ENCODE data around the gene CSAG2.
"Not testable (repeated sequence)": the region's sequence is repeated elsewhere in the genome, so short reads cannot be mapped to it uniquely, and the experiment has no call there.

The CSAG2 gene

DNA sequence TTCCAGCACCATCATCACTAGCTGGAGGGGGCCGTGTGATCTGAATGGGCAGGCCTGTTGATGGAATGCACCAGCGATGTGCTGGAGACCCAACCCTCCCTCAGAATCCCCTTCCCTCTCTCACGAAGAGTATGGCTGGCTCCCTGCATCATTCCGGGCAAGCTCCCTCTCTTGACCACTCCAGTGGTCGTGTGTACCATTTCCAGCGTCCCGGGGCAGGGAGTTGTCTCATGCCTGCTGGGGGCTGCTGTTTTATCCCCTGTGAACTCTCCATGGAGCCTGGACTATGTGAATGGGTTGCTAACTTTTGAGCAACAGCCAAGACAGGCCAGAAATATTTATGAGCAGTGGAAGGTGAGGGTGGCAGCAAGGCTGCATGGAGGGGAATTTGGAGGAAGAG, 16.3 kb upstream of the CSAG2 start:
- Histone ChIP-seq H3K27me3 (ENCODE audit: insufficient read depth, low read length, poor library complexity) (no peaks in the 10 kb centered on the region), H3K79me2 (ENCODE audit: insufficient read depth, low read length) (no peaks in the 10 kb centered on the region), H3K4me2 (ENCODE audit: insufficient read depth, low read length) (no peak overlapping the region), H3K4me3 (ENCODE audit: low read depth in 1 of 2, low read length in 2 of 2) (no peak overlapping the region), H3K9ac (ENCODE audit: low read depth, low read length) (no peak overlapping the region), H2AFZ (ENCODE audit: low read depth, low read length) (no peak overlapping the region), H3K9me3 (ENCODE audit: insufficient read depth, low read length, severe bottlenecking) (no peaks in the 10 kb centered on the region), H3K27ac (ENCODE audit: low read length) (no peak overlapping the region), H3K36me3 (ENCODE audit: insufficient read depth, low read length) (no peaks in the 10 kb centered on the region), H3K4me1 (ENCODE audit: insufficient read depth, low read length) (no peaks in the 10 kb centered on the region), H4K20me1 (ENCODE audit: insufficient read depth, low read length) (no peaks in the 10 kb centered on the region)
- ATAC-seq (ENCODE audit: insufficient read depth, low read depth), result no peak
- TF ChIP-seq EZH2 (IDR thresholded peaks at IDR 0.05; ENCODE audit: borderline replicate concordance, low read depth, low read length, severe bottlenecking), result no peak
- TF ChIP-seq, protein P1, sequence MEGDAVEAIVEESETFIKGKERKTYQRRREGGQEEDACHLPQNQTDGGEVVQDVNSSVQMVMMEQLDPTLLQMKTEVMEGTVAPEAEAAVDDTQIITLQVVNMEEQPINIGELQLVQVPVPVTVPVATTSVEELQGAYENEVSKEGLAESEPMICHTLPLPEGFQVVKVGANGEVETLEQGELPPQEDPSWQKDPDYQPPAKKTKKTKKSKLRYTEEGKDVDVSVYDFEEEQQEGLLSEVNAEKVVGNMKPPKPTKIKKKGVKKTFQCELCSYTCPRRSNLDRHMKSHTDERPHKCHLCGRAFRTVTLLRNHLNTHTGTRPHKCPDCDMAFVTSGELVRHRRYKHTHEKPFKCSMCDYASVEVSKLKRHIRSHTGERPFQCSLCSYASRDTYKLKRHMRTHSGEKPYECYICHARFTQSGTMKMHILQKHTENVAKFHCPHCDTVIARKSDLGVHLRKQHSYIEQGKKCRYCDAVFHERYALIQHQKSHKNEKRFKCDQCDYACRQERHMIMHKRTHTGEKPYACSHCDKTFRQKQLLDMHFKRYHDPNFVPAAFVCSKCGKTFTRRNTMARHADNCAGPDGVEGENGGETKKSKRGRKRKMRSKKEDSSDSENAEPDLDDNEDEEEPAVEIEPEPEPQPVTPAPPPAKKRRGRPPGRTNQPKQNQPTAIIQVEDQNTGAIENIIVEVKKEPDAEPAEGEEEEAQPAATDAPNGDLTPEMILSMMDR (IDR thresholded peaks at IDR 0.05; ENCODE audit: borderline replicate concordance, extremely low read depth, low read length, poor library complexity, severe bottlenecking), result no peak
- DNase-seq, result no peak

DNA sequence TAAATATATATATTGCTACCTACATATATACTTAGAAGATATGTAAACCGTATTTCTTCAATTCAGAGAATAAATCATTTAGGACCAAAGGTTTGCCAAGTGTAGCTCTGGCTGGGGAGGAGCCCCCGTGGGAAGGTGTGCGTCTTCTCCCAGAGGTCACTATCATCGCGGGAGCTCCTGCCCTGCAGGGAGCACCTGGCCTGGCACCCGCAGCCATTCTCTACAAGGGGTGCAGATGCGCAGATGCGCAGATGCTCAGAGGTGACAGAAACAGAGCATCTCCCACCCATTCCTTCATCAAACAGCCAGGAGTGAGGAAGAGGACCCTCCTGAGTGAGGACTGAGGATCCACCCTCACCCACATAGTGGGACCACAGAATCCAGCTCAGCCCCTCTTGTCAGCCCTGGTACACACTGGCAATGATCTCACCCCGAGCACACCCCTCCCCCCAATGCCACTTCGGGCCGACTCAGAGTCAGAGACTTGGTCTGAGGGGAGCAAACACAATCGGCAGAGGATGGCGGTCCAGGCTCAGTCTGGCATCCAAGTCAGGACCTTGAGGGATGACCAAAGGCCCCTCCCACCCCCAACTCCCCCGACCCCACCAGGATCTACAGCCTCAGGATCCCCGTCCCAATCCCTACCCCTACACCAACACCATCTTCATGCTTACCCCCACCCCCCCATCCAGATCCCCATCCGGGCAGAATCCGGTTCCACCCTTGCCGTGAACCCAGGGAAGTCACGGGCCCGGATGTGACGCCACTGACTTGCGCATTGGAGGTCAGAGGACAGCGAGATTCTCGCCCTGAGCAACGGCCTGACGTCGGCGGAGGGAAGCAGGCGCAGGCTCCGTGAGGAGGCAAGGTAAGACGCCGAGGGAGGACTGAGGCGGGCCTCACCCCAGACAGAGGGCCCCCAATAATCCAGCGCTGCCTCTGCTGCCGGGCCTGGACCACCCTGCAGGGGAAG, 5.0 kb upstream of the CSAG2 start, which contains the start of gene MAGEA2B:
MAGEA2B (plus strand) TSS at position 814 of the 973 bp plus-strand sequence. CDS start 2,479 bp downstream, outside the sequence.
- H3K27me3 ChIP-seq (ENCODE audit: insufficient read depth, low read length, poor library complexity); ATAC-seq (ENCODE audit: insufficient read depth, low read depth); H3K9me3 ChIP-seq (ENCODE audit: insufficient read depth, low read length, severe bottlenecking); H2AFZ ChIP-seq (ENCODE audit: low read depth, low read length); H3K4me2 ChIP-seq (ENCODE audit: insufficient read depth, low read length); H4K20me1 ChIP-seq (ENCODE audit: insufficient read depth, low read length); H3K9ac ChIP-seq (ENCODE audit: low read depth, low read length); H3K4me1 ChIP-seq (ENCODE audit: insufficient read depth, low read length); H3K36me3 ChIP-seq (ENCODE audit: insufficient read depth, low read length); DNase-seq; H3K27ac ChIP-seq (ENCODE audit: low read length); H3K79me2 ChIP-seq (ENCODE audit: insufficient read depth, low read length); H3K4me3 ChIP-seq (ENCODE audit: low read depth in 1 of 2, low read length in 2 of 2): not testable (repeated sequence)

DNA sequence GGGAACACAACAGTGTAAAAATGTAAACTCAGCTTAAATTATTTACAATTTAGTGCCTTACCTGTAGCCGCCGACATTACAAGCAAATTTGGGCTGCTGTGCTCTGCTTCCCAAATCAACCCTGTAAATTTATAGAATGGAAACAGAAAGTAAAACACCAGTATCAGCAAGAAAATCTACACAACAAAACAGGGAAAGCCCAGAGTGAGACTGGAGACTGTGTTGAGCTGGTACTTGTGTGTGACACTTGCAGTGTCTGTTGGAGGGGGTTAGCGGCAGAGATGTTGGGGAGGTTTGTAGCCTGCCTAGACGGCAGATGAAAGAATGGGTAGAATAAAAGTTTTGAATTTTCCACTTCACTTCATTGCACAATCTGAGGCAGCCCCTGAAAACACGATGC, 4.1 kb upstream of the CSAG2 start:
- H2AFZ ChIP-seq (ENCODE audit: low read depth, low read length); H3K4me1 ChIP-seq (ENCODE audit: insufficient read depth, low read length); H3K4me3 ChIP-seq (ENCODE audit: low read depth in 1 of 2, low read length in 2 of 2); H3K9ac ChIP-seq (ENCODE audit: low read depth, low read length); H3K4me2 ChIP-seq (ENCODE audit: insufficient read depth, low read length); ATAC-seq (ENCODE audit: insufficient read depth, low read depth); H3K79me2 ChIP-seq (ENCODE audit: insufficient read depth, low read length); H3K9me3 ChIP-seq (ENCODE audit: insufficient read depth, low read length, severe bottlenecking); H3K36me3 ChIP-seq (ENCODE audit: insufficient read depth, low read length); H4K20me1 ChIP-seq (ENCODE audit: insufficient read depth, low read length); H3K27me3 ChIP-seq (ENCODE audit: insufficient read depth, low read length, poor library complexity); H3K27ac ChIP-seq (ENCODE audit: low read length); DNase-seq: not testable (repeated sequence)

DNA sequence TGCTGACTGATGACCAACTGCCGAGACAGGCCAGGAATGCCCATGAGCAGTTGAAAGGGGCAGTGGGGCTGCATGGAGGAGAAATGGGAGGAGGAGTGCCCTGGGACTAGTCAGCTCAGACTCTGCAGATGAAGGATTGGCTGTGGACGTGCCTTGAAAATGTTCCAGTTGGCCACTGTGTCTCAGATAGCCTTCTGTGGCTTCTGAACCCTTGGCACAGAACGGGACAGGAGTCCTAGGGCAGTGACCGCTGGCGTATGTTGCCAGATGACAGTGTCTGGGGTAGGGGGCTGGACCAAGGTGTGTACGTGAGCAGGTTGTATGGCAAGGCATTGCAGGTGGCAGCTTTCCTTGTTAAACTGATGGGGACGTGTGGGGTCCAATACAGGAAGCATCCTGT, 2.6 kb downstream of the CSAG2 start:
- not testable (repeated sequence) for ATAC-seq (ENCODE audit: insufficient read depth, low read depth); H3K27me3 ChIP-seq (ENCODE audit: insufficient read depth, low read length, poor library complexity); H3K4me3 ChIP-seq (ENCODE audit: low read depth in 1 of 2, low read length in 2 of 2); H3K4me2 ChIP-seq (ENCODE audit: insufficient read depth, low read length); H3K27ac ChIP-seq (ENCODE audit: low read length); H3K9ac ChIP-seq (ENCODE audit: low read depth, low read length); H3K79me2 ChIP-seq (ENCODE audit: insufficient read depth, low read length); H3K9me3 ChIP-seq (ENCODE audit: insufficient read depth, low read length, severe bottlenecking); H2AFZ ChIP-seq (ENCODE audit: low read depth, low read length); H4K20me1 ChIP-seq (ENCODE audit: insufficient read depth, low read length); H3K4me1 ChIP-seq (ENCODE audit: insufficient read depth, low read length); H3K36me3 ChIP-seq (ENCODE audit: insufficient read depth, low read length); DNase-seq

DNA sequence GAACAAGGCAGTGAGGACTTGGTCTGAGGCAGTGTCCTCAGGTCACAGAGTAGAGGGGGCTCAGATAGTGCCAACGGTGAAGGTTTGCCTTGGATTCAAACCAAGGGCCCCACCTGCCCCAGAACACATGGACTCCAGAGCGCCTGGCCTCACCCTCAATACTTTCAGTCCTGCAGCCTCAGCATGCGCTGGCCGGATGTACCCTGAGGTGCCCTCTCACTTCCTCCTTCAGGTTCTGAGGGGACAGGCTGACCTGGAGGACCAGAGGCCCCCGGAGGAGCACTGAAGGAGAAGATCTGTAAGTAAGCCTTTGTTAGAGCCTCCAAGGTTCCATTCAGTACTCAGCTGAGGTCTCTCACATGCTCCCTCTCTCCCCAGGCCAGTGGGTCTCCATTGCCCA, 8.7 kb downstream of the CSAG2 start:
- H3K27me3 ChIP-seq (ENCODE audit: insufficient read depth, low read length, poor library complexity); ATAC-seq (ENCODE audit: insufficient read depth, low read depth); H3K79me2 ChIP-seq (ENCODE audit: insufficient read depth, low read length): not testable (repeated sequence)

DNA sequence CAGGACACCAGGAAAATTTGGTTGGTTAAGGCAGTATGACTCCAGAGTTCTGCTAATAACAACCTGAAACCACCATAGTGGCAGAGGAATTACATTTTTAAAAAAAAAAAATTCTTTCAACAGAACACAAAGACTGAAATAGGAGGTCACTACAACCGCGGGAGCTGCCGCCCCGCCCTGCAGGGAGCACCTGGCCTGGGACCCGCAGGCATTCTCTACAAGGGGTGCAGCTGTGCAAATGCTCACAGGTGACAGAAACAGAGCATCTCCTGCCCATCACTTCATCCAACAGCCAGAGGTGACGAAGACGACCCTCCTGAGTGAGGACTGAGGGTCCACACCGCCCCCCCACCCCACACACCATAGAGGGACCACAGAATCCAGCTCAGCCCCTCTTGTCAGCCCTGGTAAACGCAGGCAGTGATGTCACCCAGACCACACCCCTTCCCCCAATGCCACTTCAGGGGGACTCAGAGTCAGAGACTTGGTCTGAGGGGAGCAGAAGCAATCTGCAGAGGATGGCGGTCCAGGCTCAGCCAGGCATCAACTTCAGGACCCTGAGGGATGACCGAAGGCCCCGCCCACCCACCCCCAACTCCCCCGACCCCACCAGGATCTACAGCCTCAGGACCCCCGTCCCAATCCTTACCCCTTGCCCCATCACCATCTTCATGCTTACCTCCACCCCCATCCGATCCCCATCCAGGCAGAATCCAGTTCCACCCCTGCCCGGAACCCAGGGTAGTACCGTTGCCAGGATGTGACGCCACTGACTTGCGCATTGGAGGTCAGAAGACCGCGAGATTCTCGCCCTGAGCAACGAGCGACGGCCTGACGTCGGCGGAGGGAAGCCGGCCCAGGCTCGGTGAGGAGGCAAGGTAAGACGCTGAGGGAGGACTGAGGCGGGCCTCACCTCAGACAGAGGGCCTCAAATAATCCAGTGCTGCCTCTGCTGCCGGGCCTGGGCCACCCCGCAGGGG, 10.8 kb downstream of the CSAG2 start, which contains the start of gene MAGEA3:
MAGEA3 (plus strand) TSS at position 843 of the 980 bp plus-strand sequence. CDS start 2,039 bp downstream, outside the sequence.
- H3K4me1 ChIP-seq (ENCODE audit: insufficient read depth, low read length); H3K79me2 ChIP-seq (ENCODE audit: insufficient read depth, low read length); H2AFZ ChIP-seq (ENCODE audit: low read depth, low read length); H3K27me3 ChIP-seq (ENCODE audit: insufficient read depth, low read length, poor library complexity); H3K9ac ChIP-seq (ENCODE audit: low read depth, low read length); DNase-seq; H3K36me3 ChIP-seq (ENCODE audit: insufficient read depth, low read length); H3K4me3 ChIP-seq (ENCODE audit: low read depth in 1 of 2, low read length in 2 of 2); ATAC-seq (ENCODE audit: insufficient read depth, low read depth); H3K9me3 ChIP-seq (ENCODE audit: insufficient read depth, low read length, severe bottlenecking); H3K4me2 ChIP-seq (ENCODE audit: insufficient read depth, low read length); H4K20me1 ChIP-seq (ENCODE audit: insufficient read depth, low read length); H3K27ac ChIP-seq (ENCODE audit: low read length): not testable (repeated sequence)

More for the DNA sequence above, 8.7 kb downstream of the CSAG2 start:
- not testable (repeated sequence) for H4K20me1 ChIP-seq (ENCODE audit: insufficient read depth, low read length); H3K36me3 ChIP-seq (ENCODE audit: insufficient read depth, low read length); DNase-seq; H3K4me1 ChIP-seq (ENCODE audit: insufficient read depth, low read length); H2AFZ ChIP-seq (ENCODE audit: low read depth, low read length); H3K4me2 ChIP-seq (ENCODE audit: insufficient read depth, low read length); H3K27ac ChIP-seq (ENCODE audit: low read length); H3K4me3 ChIP-seq (ENCODE audit: low read depth in 1 of 2, low read length in 2 of 2); H3K9me3 ChIP-seq (ENCODE audit: insufficient read depth, low read length, severe bottlenecking); H3K9ac ChIP-seq (ENCODE audit: low read depth, low read length)

Measured in DND-41 (cell line).